Neural cell (in vitro differentiated cells): ENCODE measurements around the gene GMEB2.

Experiments used
- CTCF ChIP-seq: fragments of 450-650 bp; IDR thresholded peaks from 2 replicates; pipeline ENCODE4 v1.5.1; 2014; ENCODE audit warnings: antibody characterized with exemption, mild to moderate bottlenecking, moderate library complexity; ENCODE audit not compliant: poor library complexity, severe bottlenecking
- EZH2 ChIP-seq: fragments of 200-600, 300-800 bp; shearing (Covaris generic), sonication (generic); IDR thresholded peaks from 2 replicates; pipeline ENCODE4 v1.6.1; 2014; ENCODE audit warnings: antibody characterized with exemption, low read length, borderline replicate concordance, mild to moderate bottlenecking; ENCODE audit not compliant: insufficient read depth, poor library complexity, severe bottlenecking
- POLR2AphosphoS5 ChIP-seq: IDR thresholded peaks from 2 replicates; pipeline ENCODE4 v1.6.1; 2012
- RAD21 ChIP-seq: fragments of 450-650 bp; conservative IDR thresholded peaks from 2 replicates; pipeline ENCODE4 v1.6.1; 2014; ENCODE audit warnings: antibody characterized with exemption, mild to moderate bottlenecking, moderate library complexity
- REST ChIP-seq: IDR thresholded peaks from 2 replicates; pipeline ENCODE4 v1.6.1; 2012; ENCODE audit warnings: borderline replicate concordance
- SMC3 ChIP-seq: fragments of 450-650 bp; conservative IDR thresholded peaks from 2 replicates; pipeline ENCODE4 v1.6.1; 2014; ENCODE audit warnings: antibody characterized with exemption, mild to moderate bottlenecking, moderate library complexity; ENCODE audit not compliant: poor library complexity
- TAF1 ChIP-seq: IDR thresholded peaks from 2 replicates; pipeline ENCODE4 v1.6.1; 2012; ENCODE audit warnings: low read depth

GRCh38 chr20:63545814-63546213, 81.1 kb downstream of the GMEB2 start:
- TF ChIP-seq RAD21 (no peak), REST (no peak), CTCF (no peak), SMC3 (no peak), TAF1 (no peak), EZH2 (no peak), POLR2AphosphoS5 (no peak)
